ENCODE measurements around the gene SCG5.

SCG5 gene

GRCh38 chr15:32692286-32692685, 50.8 kb downstream of the SCG5 start:
- no peak for DNase-seq

DNA sequence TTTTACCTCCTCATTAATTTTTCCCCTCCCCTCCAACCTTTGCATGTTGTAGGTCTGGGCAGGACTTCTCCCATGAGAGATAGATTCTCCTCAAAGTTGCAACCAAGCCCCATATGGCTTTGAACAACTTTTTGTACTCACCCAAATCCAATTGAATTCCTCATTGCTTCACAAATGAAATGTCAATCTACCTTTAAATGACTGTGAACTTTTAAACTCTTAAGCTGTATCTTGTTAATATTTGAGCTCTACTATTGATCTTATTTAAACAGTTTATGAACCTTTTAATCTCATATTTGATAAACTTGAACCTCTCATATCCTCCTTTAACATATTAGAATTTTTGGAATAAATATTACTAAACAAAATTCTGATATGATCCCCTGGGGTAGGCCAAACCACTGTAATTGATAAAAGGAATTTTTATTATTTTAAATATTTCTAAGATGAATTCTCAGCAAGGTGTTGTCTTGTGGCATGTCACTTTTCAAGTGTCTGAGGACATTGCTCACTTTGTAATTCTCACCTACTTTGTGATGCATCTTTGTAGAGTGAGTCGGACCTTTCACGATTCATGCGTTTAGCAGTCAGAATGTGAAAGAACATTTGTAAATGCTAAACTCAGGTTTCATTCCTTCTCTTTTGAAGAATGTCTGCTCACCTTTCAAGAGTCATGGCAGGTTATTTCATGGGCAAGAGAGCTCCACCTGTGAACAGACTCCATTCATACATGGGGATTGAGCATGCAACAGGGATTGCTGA, 52.9 kb downstream of the SCG5 start:
- no peak for DNase-seq

DNA sequence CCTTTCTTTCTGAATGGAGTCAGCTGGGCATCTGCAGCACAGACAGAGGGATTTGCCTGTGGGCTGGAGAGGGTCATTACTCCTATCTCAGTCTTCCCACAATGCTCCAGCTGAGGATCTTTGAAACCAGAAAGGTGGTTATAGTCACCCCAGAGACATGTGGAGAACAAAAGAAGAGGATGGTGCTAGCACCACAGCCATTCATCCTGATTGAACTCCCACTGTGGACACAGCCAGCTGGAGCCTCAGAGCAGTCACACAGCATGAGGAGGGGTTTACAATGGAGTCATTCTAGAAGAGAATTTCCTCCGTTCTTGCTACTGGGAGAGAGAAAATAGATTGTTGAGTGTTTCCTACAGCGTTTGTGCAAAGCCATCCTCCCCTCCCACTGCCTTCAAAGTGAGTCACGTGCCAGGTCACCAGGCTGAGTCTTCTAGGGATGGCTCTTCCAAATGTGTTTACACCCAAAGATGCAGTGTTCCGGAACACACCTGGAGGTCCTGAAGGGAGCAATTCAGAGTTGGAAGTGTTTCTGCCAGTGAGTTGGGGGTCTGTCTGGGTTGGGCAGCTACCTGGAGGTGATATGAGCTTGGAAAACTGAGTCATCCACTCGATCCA, 57.4 kb downstream of the SCG5 start:
- no peak for DNase-seq

DNA sequence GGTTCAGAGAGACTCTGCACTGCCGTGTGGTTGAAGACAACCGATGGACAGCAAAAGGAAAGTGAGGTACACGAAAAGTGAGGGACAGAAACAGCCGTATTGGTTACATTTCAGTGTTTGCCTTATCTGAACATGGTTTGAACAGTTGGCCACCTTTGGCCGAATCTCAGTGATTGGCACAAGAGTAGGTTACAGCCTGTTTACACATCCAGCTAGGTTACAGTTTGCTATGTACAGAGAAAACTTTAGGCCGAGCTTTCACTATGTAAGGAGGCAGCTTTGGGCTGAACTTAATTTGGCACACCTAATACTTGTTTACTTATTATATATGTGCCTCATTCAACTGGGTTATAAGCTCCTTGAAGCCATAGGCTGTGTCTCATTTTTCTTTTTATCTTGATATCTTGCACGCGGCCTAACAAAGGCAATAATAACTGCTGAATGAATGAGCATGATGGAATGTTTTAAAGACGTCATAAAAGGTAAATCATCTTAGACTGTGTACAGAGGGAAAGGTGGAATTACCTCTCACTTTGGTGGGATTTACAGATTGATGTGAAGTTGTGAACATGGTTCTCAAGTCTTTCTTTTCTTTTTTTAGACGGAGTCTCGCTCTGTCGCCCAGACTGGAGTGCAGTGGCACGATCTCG, 59.1 kb downstream of the SCG5 start:
- no peak for DNase-seq

GRCh38 chr15:32701863-32702262, 60.4 kb downstream of the SCG5 start:
- DNase-seq: no peak

DNA sequence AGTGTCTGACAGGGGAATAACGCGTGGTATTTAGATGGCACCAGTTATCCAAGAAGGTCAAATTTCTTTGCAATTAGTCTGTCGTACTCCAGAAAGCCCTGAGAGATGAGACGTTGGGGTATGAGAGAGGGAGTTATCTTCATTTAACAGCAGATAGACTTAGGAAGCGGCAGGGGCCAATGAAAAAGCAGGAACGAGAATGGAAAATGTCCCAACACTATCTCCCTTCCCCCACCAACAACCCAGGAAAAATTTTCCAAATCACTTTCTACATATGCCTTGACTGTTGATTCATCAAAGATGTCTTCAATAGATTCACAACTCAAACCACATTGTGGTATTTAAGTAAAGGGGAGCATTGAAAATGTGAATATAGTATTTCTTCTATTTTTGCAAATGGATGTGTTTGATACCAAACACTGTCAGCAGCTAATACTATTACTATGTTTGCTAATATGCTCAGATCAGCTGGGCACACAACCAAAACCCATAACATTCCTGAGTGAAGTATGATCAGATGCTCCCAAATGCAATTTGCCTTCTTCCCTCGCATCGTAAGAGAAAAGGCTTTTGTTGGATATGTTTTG, 63.0 kb downstream of the SCG5 start:
- no peak for DNase-seq

DNA sequence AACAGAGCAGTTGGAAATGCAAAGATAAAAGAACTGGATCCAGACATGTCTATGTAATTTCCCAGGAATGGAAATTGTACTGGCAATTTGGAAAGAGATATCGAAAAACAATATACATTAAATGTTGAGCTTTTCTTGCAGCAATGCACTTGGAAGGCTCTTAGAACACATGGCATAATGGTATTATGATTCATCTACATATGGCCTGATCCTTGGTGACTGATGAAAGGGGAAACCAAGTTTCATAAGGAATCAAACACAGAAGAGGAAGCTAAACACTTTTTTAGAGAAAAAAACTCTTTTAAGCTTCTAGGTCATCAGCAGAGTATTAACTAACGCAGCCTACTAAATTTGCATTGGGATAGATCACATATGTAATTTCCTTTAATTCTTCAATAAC, 63.9 kb downstream of the SCG5 start:
- no peak for DNase-seq

GRCh38 chr15:32706704-32707103, 65.2 kb downstream of the SCG5 start:
- no peak for DNase-seq

DNA sequence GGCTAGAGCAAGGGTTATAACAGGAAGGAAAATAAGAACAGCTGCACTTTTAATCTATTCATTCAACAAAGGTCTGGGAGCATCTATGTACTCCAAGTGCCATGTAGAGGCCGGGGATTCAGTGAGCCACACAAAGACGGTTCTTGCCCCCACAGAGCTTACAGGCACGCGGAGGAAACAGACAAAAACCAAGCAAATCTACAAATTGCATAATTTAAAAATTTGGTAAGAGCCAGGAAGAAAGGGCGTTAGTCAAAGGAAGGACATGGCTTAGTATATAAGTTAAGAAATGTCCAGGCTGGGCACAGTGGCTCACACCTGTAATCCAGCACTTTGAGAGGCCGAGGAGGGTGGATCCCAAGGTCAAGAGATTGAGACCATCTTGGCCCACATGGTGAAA, 65.9 kb downstream of the SCG5 start:
- no peak for DNase-seq

GRCh38 chr15:32709295-32710033, 68.0 kb downstream of the SCG5 start:
- no peak for DNase-seq

GRCh38 chr15:32715276-32715675, 73.8 kb downstream of the SCG5 start:
- no peak for DNase-seq

- DNase-seq: no peak
Measured at GRCh38 chr15:32716216-32716914, 74.9 kb downstream of the SCG5 start.

DNA sequence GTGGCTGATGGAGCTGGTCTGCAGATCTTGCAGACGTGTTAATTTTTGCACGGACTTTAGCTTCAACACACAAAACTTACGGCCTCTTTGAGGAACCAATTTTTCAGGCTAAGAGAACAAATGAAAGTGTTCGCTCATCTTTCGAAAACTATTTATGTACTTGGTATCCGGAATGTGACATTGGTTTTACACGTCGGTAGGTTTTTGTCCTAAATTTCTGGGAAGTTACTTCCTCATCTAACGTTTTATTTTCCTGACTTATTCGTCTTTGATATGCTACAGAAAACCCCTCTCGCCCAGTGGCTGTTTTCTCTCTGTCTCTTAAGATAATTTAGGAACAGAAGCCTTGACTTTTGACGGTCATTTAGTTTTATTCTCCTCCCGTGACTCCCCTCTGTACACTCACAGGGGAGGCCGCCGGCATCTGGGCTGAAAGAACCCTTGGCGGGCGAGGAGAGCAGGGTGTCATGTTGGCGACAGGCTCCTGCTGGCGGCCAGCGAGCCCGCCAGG, 75.5 kb downstream of the SCG5 start:
- no peak for DNase-seq

- no peak for DNase-seq
Measured at GRCh38 chr15:32717426-32718226, 76.1 kb downstream of the SCG5 start, which contains the start of gene GREM1. GREM1 (plus strand) TSS chr15:32718004; CDS start chr15:32730691, 12,687 bp downstream.

DNA sequence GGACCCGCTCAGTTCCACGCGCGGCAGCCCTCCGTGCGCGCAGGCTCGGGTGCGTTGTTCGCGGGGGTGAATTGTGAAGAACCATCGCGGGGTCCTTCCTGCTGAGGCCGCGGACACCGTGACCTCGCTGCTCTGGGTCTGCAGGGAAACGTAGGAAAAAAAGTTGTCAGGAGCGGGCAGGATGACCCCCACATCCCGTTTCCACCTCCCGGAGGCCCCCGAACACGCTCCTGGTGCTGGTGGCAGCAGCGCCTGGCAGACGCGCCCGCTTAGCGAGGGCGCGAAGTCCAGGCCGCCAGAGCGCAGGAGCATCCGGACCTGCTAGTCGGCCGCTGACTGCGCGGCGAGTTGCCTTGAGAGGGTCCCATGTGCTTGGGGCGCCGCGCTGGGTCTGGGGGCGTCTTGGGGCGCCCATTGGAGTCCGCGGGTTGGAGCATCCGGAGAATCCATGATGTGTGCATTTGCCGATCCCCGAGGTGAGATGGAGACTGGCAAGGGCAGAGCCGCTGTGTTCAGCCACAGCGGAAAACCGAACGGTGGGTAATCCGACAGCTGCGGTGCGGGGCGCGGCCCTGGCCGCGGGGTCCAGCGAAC, 76.8 kb downstream of the SCG5 start:
- no peak for DNase-seq

DNA sequence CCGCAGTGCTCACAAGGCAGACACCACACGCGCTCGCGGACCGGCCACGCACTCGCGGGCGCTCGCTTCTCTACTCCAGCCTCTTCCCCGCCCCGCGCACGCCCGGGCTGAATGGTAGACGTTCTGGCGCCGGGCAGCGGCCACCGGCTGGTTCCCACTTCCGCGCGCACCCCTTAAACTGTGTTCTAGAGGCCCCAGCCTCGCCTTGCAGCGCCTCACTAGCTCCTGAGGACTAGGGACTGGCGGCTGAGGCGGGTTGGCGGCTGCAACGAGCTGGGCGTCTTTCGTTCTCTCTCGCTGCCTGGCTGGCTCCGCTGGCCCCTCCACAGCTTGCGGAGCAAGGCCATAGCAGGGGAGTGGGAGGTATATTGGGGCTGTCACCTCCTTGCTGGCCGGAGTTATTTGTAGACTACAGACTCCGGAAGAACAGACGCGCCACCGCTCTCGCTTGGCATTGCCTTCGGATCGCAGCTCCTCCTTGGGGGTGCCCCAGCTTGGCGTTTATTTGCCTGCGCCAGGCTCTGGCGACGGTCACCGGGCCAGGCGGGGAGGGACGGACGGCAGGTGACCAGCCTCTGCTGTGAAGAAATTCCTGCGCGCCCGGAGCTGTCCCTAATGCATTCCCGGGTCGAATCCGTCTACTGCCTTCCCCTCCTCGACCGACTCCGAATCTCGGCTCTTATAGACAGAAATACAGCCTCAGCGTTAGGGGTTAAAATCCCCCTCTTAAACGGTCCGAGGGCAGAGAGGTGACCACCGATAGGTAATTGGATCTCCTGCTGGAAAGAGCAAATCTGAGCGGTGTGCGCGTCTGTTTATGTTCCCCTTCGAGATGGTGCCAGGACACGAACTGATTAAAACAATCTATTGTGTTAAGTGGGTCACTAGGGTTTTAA, 77.6 kb downstream of the SCG5 start:
- no peak for DNase-seq

DNA sequence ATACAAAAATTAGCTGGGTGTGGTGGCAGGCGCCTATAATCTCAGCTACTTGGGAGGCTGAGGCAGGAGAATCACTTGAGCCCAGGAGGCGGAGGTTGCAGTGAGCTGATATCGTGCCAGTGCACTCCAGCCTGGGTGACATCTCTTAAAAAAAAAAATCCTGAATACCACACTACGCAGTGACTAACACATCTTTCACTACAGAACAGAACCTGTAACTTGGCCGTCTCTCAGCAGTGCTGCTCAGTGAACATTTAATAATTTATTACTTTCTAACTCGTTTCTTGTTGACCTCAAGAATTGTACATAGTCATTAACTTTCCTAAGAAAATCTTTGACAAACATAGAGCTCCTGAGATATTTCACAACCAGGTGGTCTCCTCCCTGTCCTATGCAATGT, 80.1 kb downstream of the SCG5 start:
- DNase-seq: no peak

- DNase-seq: no peak
Measured at GRCh38 chr15:32722136-32722535, 80.6 kb downstream of the SCG5 start.

- no peak for DNase-seq
Measured at GRCh38 chr15:32723171-32723948, 81.8 kb downstream of the SCG5 start.
